ENCODE measurements around the gene CROCC. TPM values are rescaled to one million over a fixed set of nuclear protein-coding genes. Genes with fewer than 3 reads are reported as not detected.
A peak's percentile ranks its signal among the peaks of the same experiment; 100 is the strongest.

The CROCC gene
- total RNA-seq, 2 donors from 2014 or later = 28.4 to 35.5 TPM

- Mint-ChIP-seq H3K36me3 (peaks cover 5 to 14% of the 10 kb centered on the region in 2 donors), H3K27ac (peak overlapping the region; percentile 26 to 40), H3K9me3 (no peaks in the 10 kb centered on the region)
- DNase-seq (ENCODE audit: low spot score in 2 of 2) = no peak
- ATAC-seq = no peak
Measured at GRCh38 chr1:17018849-17019248, 97.1 kb downstream of the CROCC start.

DNA sequence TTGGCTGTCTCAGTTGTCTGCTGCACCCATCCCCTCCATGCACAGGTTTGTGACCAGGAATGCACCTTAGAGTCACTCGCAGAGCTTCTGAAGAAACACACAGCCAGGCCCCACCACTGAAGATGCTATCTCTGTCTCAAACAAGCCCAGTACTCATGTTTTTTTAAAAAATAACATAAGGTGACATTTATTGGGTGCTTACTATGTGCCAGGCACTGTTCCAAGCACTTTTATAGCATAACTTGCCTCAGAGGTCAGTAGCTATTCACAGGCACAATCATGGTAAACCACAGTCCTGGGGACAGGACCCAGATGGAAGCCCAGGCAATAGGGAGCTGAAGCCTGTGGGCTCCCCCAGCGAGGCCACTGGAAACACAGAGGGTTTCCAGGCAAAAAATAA lies 98.8 kb downstream of the CROCC start:
- no peak for DNase-seq (ENCODE audit: low spot score in 2 of 2)
- Mint-ChIP-seq H3K27ac (peak overlapping the region in 1 of 2 donors; percentile 60), H3K9me3 (no peaks in the 10 kb centered on the region), H3K36me3 (peaks cover 5 to 14% of the 10 kb centered on the region in 2 donors)
- no peak for ATAC-seq

DNA sequence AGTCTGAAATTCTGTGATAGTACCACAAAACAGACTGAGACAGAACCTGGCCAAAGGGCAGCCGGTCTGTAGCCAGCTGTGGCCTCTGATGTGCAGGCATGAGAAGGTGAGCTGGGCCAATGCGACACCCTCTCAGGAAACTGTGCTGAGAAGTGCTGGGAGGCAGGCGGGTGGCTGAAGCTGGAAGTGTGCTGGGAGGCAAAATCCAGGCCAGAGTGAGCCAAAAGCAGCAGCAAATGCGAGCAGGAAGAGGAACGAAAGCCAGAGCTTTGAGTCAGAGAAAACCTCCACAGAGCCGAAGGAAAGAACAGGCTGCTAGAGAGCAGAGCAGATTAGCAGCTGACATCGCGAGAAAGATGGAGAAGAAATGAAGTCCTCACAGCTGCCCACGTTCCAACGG lies 100.2 kb downstream of the CROCC start:
- ATAC-seq (no peak), DNase-seq (ENCODE audit: low spot score in 2 of 2) (no peak)
- Mint-ChIP-seq H3K36me3 (peaks cover 5 to 14% of the 10 kb centered on the region in 2 donors), H3K9me3 (no peaks in the 10 kb centered on the region), H3K27ac (peak overlapping the region in 1 of 2 donors; percentile 79)

Other genes starting within 250 kb of the CROCC start
- 1,000 to 10,000 TPM; 1,082 to 1,722 TPM for gene RNU1-4, start 181.4 kb upstream of the CROCC start, total RNA-seq
- gene RNU1-2, start 26.0 kb upstream of the CROCC start, total RNA-seq = 1,000 to 10,000 TPM; 1,082 to 1,722 TPM
- gene MFAP2, start 58.7 kb downstream of the CROCC start, total RNA-seq = under 1 TPM in 1 of 2 donors, not detected in 1; 0.37 TPM
- 10 to 100 TPM; 13.9 to 24.7 TPM for gene ATP13A2, start 90.0 kb downstream of the CROCC start, total RNA-seq
- 100 to 1,000 TPM; 105 to 134 TPM for gene SDHB, start 132.1 kb downstream of the CROCC start, total RNA-seq
- gene PADI2, start 197.5 kb downstream of the CROCC start, total RNA-seq = under 1 TPM; 0.11 to 0.12 TPM